Caco-2 (cell line): ENCODE data around the gene LRP1B. TPM values are rescaled to one million over a fixed set of nuclear protein-coding genes. Genes with fewer than 3 reads are reported as not detected.

Experiments
- BruUV-seq: library from RNA; stranded (reverse); fragments of 400-500 nt; replicated peaks from 2 replicates; lab custom pipeline; 2021; lab: Mats Ljungman, UMichigan
- CTCF ChIA-PET: fragments of 300-600 bp; sonication (Branson Sonifier 250); formaldehyde crosslinking; loops from one replicate; lab custom pipeline; 2022; ENCODE audit warnings: antibody characterized with exemption; lab: Charles Lee
- POLR2A ChIA-PET: fragments of 300-600 bp; sonication (Branson Sonifier 250); formaldehyde crosslinking; loops from one replicate; lab custom pipeline; 2022; ENCODE audit warnings: antibody characterized with exemption; lab: Charles Lee
- DNase-seq, 2 experiments: peaks; one replicate each; pipeline versions ENCODE4 v3.0.0 to v3.0.0-alpha.2; 2020 to 2022
- H3K27me3 ChIP-seq: replicated peaks from 2 replicates; pipeline ENCODE4 v1.6.0; 2011; ENCODE audit warnings: low read length; ENCODE audit not compliant: control insufficient read depth, insufficient read depth
- H3K36me3 ChIP-seq: 2 replicates; pipeline ENCODE4 v1.5.1; 2011; ENCODE audit warnings: low read length; ENCODE audit not compliant: control insufficient read depth, insufficient read depth
- H3K4me1 ChIP-seq: fragments of 250-450 bp; sonication (Bioruptor Pico); 2 replicates; pipeline ENCODE4 v1.5.1; 2020; ENCODE audit warnings: mild to moderate bottlenecking
- H3K4me3 ChIP-seq: 2 replicates; pipeline ENCODE4 v1.5.1; 2011; ENCODE audit warnings: low read depth, mild to moderate bottlenecking, control low read depth, low read length
- H3K9me3 ChIP-seq: fragments of 250-450 bp; sonication (Bioruptor Pico); 2 replicates; pipeline ENCODE4 v1.5.1; 2020; ENCODE audit warnings: mild to moderate bottlenecking, moderate library complexity
- H3K27ac Mint-ChIP-seq: one replicate; pipeline ENCODE4 v1.8.0; 2022; ENCODE audit warnings: mixed read lengths; ENCODE audit not compliant: unreplicated experiment
- H3K27me3 Mint-ChIP-seq: one replicate; pipeline ENCODE4 v1.8.0; 2022; ENCODE audit warnings: mixed read lengths; ENCODE audit not compliant: insufficient read depth, unreplicated experiment
- H3K36me3 Mint-ChIP-seq: one replicate; pipeline ENCODE4 v1.8.0; 2022; ENCODE audit warnings: mild to moderate bottlenecking, mixed read lengths; ENCODE audit not compliant: insufficient read depth, unreplicated experiment
- H3K4me1 Mint-ChIP-seq: one replicate; pipeline ENCODE4 v1.8.0; 2022; ENCODE audit warnings: low read depth, mixed read lengths; ENCODE audit not compliant: unreplicated experiment
- H3K4me3 Mint-ChIP-seq: one replicate; pipeline ENCODE4 v1.8.0; 2022; ENCODE audit warnings: mild to moderate bottlenecking, moderate library complexity, mixed read lengths; ENCODE audit not compliant: unreplicated experiment
- H3K9me3 Mint-ChIP-seq: one replicate; pipeline ENCODE4 v1.8.0; 2022; ENCODE audit warnings: mixed read lengths; ENCODE audit not compliant: unreplicated experiment
- CTCF ChIP-seq, 2 experiments: fragments of 200-600 bp in 1 of 2; IDR thresholded peaks; 1 replicate in 1 of 2; 2 replicates in 1 of 2; pipeline versions ENCODE4 v1.5.1 to v1.8.0; 2011 to 2022; ENCODE audit warnings: antibody characterized with exemption in 1 of 2, control low read depth in 1 of 2, inconsistent platforms in 1 of 2, low read depth in 1 of 2, low read length in 1 of 2, mild to moderate bottlenecking in 1 of 2, moderate library complexity in 1 of 2; ENCODE audit not compliant: insufficient read depth in 1 of 2, severe bottlenecking in 1 of 2, unreplicated experiment in 1 of 2
- intact Hi-C: fragments of 100-400 bp; cut with micrococcal nuclease; formaldehyde crosslinking; loops from one replicate; pipeline ENCODE4 v1.10.0; 2022; ENCODE audit not compliant: unreplicated experiment
- total RNA-seq: library from RNA; stranded (reverse); gene quantifications from 2 replicates; pipeline ENCODE4 v1.2.3, GENCODE V29; 2022

Gene LRP1B
- total RNA-seq, 1 experiment from 2014 or later = not detected

DNA sequence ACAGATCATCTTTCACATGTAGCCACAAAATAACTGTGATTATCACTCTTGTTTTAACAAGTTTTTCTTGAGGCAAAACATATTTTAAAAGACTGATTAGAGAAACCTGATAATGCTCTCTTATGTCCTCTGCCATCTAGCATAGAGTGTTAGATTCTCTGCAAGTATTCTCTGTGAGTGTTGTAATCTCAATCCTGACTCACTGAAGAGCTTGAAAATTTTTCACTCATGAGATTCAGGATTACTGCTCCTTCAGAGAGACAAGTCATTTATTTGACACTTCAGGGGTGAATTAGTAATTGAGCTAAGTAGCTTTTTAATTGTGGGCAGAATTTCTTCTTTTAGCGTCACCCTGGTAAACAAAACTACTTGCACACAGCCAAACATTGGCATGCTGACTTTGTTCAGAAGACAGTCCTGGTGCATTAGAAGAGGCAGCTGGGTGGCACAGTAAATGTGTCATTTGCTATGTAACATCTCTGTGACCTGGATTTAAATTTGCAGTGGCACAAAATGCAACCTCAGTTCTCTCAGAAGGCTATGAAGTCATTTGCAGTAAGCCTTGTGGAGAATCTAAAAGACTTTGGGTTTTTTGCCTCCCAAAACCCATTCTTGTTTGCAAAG is 172.9 kb downstream of the LRP1B start:
- no peak for DNase-seq
- H3K27me3 ChIP-seq = no peaks in the 10 kb centered on the region
- POLR2A ChIA-PET = no interaction called here
- no peak for TF ChIP-seq CTCF (IDR thresholded peaks at IDR 0.05; ENCODE audit: insufficient read depth in 1 of 2, low read depth in 1 of 2, low read length in 1 of 2, severe bottlenecking in 1 of 2, unreplicated experiment in 1 of 2)
- no peaks in the 10 kb centered on the region for H3K9me3 ChIP-seq
- Mint-ChIP-seq H3K4me3 (no peak overlapping the region), H3K27ac (no peak overlapping the region), H3K4me1 (no peaks in the 10 kb centered on the region), H3K36me3 (no peaks in the 10 kb centered on the region), H3K9me3 (no peaks in the 10 kb centered on the region), H3K27me3 (no peaks in the 10 kb centered on the region)
- intact Hi-C loops = no loop called here
- no peaks in the 10 kb centered on the region for H3K36me3 ChIP-seq
- no peaks in the 10 kb centered on the region for H3K4me1 ChIP-seq
- no TSS peak for BruUV-seq
- H3K4me3 ChIP-seq = no peak overlapping the region
- CTCF ChIA-PET = no interaction called here

DNA sequence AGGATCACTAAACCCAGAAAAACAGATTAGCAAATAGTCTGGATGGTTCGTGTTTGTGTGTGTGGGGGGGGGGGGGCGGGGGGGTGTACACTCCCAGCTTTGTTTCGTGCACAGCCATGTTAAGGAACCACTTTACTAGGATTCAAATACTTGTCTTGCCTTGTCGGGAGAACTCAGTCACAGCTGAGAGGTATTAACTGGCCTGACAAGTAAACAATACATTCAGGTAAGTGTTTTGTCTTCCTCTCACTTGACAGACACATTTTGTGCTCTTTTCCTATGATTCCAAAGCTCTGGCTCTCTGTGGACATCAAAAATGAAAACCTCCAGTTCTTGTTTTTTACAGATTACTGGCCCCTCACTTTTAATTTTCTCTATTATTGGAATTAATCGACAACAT is 173.5 kb downstream of the LRP1B start:
- DNase-seq = no peak
- TF ChIP-seq CTCF (IDR thresholded peaks at IDR 0.05; ENCODE audit: insufficient read depth in 1 of 2, low read depth in 1 of 2, low read length in 1 of 2, severe bottlenecking in 1 of 2, unreplicated experiment in 1 of 2) = no peak
- no TSS peak for BruUV-seq
- Mint-ChIP-seq H3K4me3 (no peak overlapping the region), H3K27ac (no peak overlapping the region), H3K4me1 (no peaks in the 10 kb centered on the region), H3K9me3 (no peaks in the 10 kb centered on the region), H3K36me3 (no peaks in the 10 kb centered on the region), H3K27me3 (no peaks in the 10 kb centered on the region)
- POLR2A ChIA-PET = no interaction called here
- H3K4me3 ChIP-seq = no peak overlapping the region
- CTCF ChIA-PET = no interaction called here
- no peaks in the 10 kb centered on the region for H3K27me3 ChIP-seq
- intact Hi-C loops = no loop called here
- H3K36me3 ChIP-seq = no peaks in the 10 kb centered on the region
- H3K9me3 ChIP-seq = no peaks in the 10 kb centered on the region
- H3K4me1 ChIP-seq = no peaks in the 10 kb centered on the region

DNA sequence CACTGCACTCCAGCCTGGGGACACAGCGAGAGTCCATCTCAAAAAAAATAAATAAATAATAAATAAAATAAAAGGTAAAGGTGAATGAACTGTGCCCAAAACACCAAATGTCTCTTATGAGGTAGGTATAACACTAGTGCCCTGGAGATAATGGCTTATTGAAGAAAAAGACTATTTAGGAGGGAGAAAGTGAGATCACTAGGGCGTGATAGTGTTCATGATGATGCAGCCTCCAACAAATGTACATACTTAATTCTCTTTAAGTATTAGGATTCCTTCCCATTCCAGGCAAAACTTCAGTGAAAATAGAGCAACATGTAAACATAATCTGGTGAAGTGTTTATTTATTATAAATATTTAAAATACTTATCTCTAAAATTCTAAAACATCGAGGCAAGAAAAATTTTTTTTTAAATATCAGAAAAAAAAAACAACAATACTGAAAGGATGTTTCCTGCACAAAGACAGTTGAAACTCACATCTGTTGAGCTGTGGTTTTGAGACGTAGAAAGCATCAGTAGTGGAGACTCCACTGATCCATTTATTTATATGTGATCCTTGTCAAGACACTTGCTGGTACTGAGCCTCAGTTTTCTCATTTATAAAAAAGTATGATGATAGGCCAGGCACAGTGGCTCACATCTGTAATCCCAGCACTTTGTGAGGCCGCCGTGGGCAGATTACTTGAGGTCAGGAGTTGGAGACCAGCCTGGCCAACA is 183.3 kb downstream of the LRP1B start:
- no TSS peak for BruUV-seq
- Mint-ChIP-seq H3K4me3 (no peak overlapping the region), H3K9me3 (no peaks in the 10 kb centered on the region), H3K4me1 (no peaks in the 10 kb centered on the region), H3K27ac (no peak overlapping the region), H3K27me3 (no peaks in the 10 kb centered on the region), H3K36me3 (no peaks in the 10 kb centered on the region)
- no peak for TF ChIP-seq CTCF (IDR thresholded peaks at IDR 0.05; ENCODE audit: insufficient read depth in 1 of 2, low read depth in 1 of 2, low read length in 1 of 2, severe bottlenecking in 1 of 2, unreplicated experiment in 1 of 2)
- intact Hi-C loops = no loop called here
- Histone ChIP-seq H3K36me3 (no peaks in the 10 kb centered on the region), H3K4me1 (no peaks in the 10 kb centered on the region), H3K27me3 (no peaks in the 10 kb centered on the region), H3K9me3 (no peaks in the 10 kb centered on the region), H3K4me3 (no peak overlapping the region)
- POLR2A ChIA-PET = no interaction called here
- DNase-seq = no peak
- CTCF ChIA-PET = no interaction called here
